Skeletal muscle satellite cell (primary cell): ENCODE results near the gene ST8SIA6.

ENCODE experiments used
- H3K27me3 ChIP-seq: 2 replicates; pipeline ENCODE4 v1.7.0; 2013; ENCODE audit warnings: low read length; ENCODE audit not compliant: control insufficient read depth, insufficient read depth
- H3K36me3 ChIP-seq: 2 replicates; pipeline ENCODE4 v1.7.0; 2013; ENCODE audit warnings: mild to moderate bottlenecking, control low read depth, low read length; ENCODE audit not compliant: insufficient read depth
- H3K4me1 ChIP-seq: 2 replicates; pipeline ENCODE4 v1.7.0; 2013; ENCODE audit warnings: low read length; ENCODE audit not compliant: control insufficient read depth, insufficient read depth
- H3K4me2 ChIP-seq: 2 replicates; pipeline ENCODE4 v1.7.0; 2013; ENCODE audit warnings: mild to moderate bottlenecking, low read length
- H3K4me3 ChIP-seq: 2 replicates; pipeline ENCODE4 v1.7.0; 2013; ENCODE audit warnings: low read length
- H3K9ac ChIP-seq: 2 replicates; pipeline ENCODE4 v1.7.0; 2013; ENCODE audit warnings: mild to moderate bottlenecking, low read depth, low read length, moderate library complexity
- H3K9me3 ChIP-seq: replicated peaks from 2 replicates; pipeline ENCODE4 v1.7.0; 2013; ENCODE audit warnings: mild to moderate bottlenecking, control low read depth, low read length

The ST8SIA6 gene

GRCh38 chr10:17352583-17352982 is 101.8 kb downstream of the ST8SIA6 start:
- H3K4me2 ChIP-seq = no peak overlapping the region
- H3K27me3 ChIP-seq = no peaks in the 10 kb centered on the region
- no peak overlapping the region for H3K4me3 ChIP-seq
- H3K36me3 ChIP-seq = no peaks in the 10 kb centered on the region
- H3K9me3 ChIP-seq = no peaks in the 10 kb centered on the region
- H3K4me1 ChIP-seq = peaks cover 29% of the 10 kb centered on the region
- H3K9ac ChIP-seq = no peak overlapping the region

GRCh38 chr10:17351506-17351905 is 102.9 kb downstream of the ST8SIA6 start:
- Histone ChIP-seq H3K9ac (no peak overlapping the region), H3K9me3 (no peaks in the 10 kb centered on the region), H3K4me2 (no peak overlapping the region), H3K4me3 (no peak overlapping the region), H3K27me3 (no peaks in the 10 kb centered on the region), H3K4me1 (peaks cover 29% of the 10 kb centered on the region), H3K36me3 (no peaks in the 10 kb centered on the region)

- Histone ChIP-seq H3K4me1 (peaks cover 24% of the 10 kb centered on the region), H3K9ac (no peak overlapping the region), H3K27me3 (no peaks in the 10 kb centered on the region), H3K4me2 (no peak overlapping the region), H3K9me3 (no peaks in the 10 kb centered on the region), H3K4me3 (no peak overlapping the region), H3K36me3 (no peaks in the 10 kb centered on the region)
Measured at GRCh38 chr10:17349717-17350116, 104.7 kb downstream of the ST8SIA6 start.

GRCh38 chr10:17348501-17349349 is 105.7 kb downstream of the ST8SIA6 start:
- Histone ChIP-seq H3K27me3 (no peaks in the 10 kb centered on the region), H3K4me3 (peak overlapping the region; percentile 62), H3K4me1 (peaks cover 17% of the 10 kb centered on the region), H3K9ac (peak overlapping the region; percentile 46), H3K9me3 (no peaks in the 10 kb centered on the region), H3K4me2 (peak overlapping the region; percentile 83), H3K36me3 (no peaks in the 10 kb centered on the region)

GRCh38 chr10:17348011-17348500 is 106.3 kb downstream of the ST8SIA6 start:
- no peaks in the 10 kb centered on the region for H3K36me3 ChIP-seq
- H3K4me1 ChIP-seq = peaks cover 11% of the 10 kb centered on the region
- H3K27me3 ChIP-seq = no peaks in the 10 kb centered on the region
- peak overlapping the region; percentile 83 for H3K4me2 ChIP-seq
- H3K4me3 ChIP-seq = peak overlapping the region; percentile 62
- no peaks in the 10 kb centered on the region for H3K9me3 ChIP-seq
- no peak overlapping the region for H3K9ac ChIP-seq

GRCh38 chr10:17344206-17344605 is 110.2 kb downstream of the ST8SIA6 start:
- H3K9ac ChIP-seq = no peak overlapping the region

GRCh38 chr10:17343118-17343517 is 111.3 kb downstream of the ST8SIA6 start:
- H3K4me3 ChIP-seq = no peak overlapping the region
- H3K9ac ChIP-seq = no peak overlapping the region
- H3K4me2 ChIP-seq = no peak overlapping the region
- peaks cover under 1% of the 10 kb centered on the region for H3K4me1 ChIP-seq
- H3K27me3 ChIP-seq = no peaks in the 10 kb centered on the region
- peaks cover 7% of the 10 kb centered on the region for H3K9me3 ChIP-seq
- H3K36me3 ChIP-seq = no peaks in the 10 kb centered on the region

More at GRCh38 chr10:17344206-17344605, 110.2 kb downstream of the ST8SIA6 start:
- H3K9me3 ChIP-seq = peaks cover 7% of the 10 kb centered on the region
- H3K4me3 ChIP-seq = no peak overlapping the region
- H3K36me3 ChIP-seq = no peaks in the 10 kb centered on the region
- H3K4me2 ChIP-seq = no peak overlapping the region
- H3K27me3 ChIP-seq = no peaks in the 10 kb centered on the region
- H3K4me1 ChIP-seq = peaks cover 11% of the 10 kb centered on the region

GRCh38 chr10:17340144-17340829 is 114.1 kb downstream of the ST8SIA6 start:
- Histone ChIP-seq H3K4me2 (no peak overlapping the region), H3K4me1 (peaks cover 4% of the 10 kb centered on the region), H3K9me3 (peaks cover 7% of the 10 kb centered on the region), H3K4me3 (no peak overlapping the region), H3K9ac (no peak overlapping the region), H3K27me3 (no peaks in the 10 kb centered on the region), H3K36me3 (no peaks in the 10 kb centered on the region)

- H3K4me3 ChIP-seq = no peak overlapping the region
- H3K4me2 ChIP-seq = peak overlapping the region; percentile 23
- H3K27me3 ChIP-seq = no peaks in the 10 kb centered on the region
- H3K4me1 ChIP-seq = peaks cover 10% of the 10 kb centered on the region
- no peaks in the 10 kb centered on the region for H3K36me3 ChIP-seq
- H3K9ac ChIP-seq = no peak overlapping the region
- peaks cover 3% of the 10 kb centered on the region for H3K9me3 ChIP-seq
Measured at GRCh38 chr10:17335065-17335464, 119.3 kb downstream of the ST8SIA6 start.

- Histone ChIP-seq H3K4me2 (no peak overlapping the region), H3K27me3 (no peaks in the 10 kb centered on the region), H3K9ac (no peak overlapping the region), H3K36me3 (no peaks in the 10 kb centered on the region), H3K4me1 (peaks cover 8% of the 10 kb centered on the region), H3K9me3 (no peaks in the 10 kb centered on the region), H3K4me3 (no peak overlapping the region)
Measured at GRCh38 chr10:17330501-17330900, 123.9 kb downstream of the ST8SIA6 start.

GRCh38 chr10:17326377-17326776 is 128.0 kb downstream of the ST8SIA6 start:
- Histone ChIP-seq H3K4me2 (no peak overlapping the region), H3K4me3 (no peak overlapping the region), H3K4me1 (no peaks in the 10 kb centered on the region), H3K27me3 (no peaks in the 10 kb centered on the region), H3K9me3 (no peaks in the 10 kb centered on the region), H3K9ac (no peak overlapping the region), H3K36me3 (no peaks in the 10 kb centered on the region)
